Spleen (tissue), 11 donors: ENCODE data around the gene VMP1. TPM values are rescaled to one million over a fixed set of nuclear protein-coding genes. Genes with fewer than 3 reads are reported as not detected.

Experiments
- DNase-seq: peaks from one replicate; pipeline ENCODE4 v3.0.0-alpha.2; 2020
- H3K27ac ChIP-seq, 8 donors: fragments of 200-600 bp; sonication (generic) in 7 of 8; 1 replicate in 4 of 8; 2 replicates in 4 of 8; pipeline versions ENCODE4 v1.5.0 to v1.8.0; 2016 to 2021; ENCODE audit warnings: inconsistent platforms in 4 of 8, mild to moderate bottlenecking in 4 of 8, moderate library complexity in 1 of 8
- H3K27me3 ChIP-seq, 7 donors: fragments of 200-600 bp; sonication (generic) in 6 of 7; replicated peaks in 1 of 7; 1 replicate in 4 of 7; 2 replicates in 3 of 7; pipeline versions ENCODE4 v1.5.0 to v1.8.0; 2016 to 2021; ENCODE audit warnings: inconsistent platforms in 3 of 7, mild to moderate bottlenecking in 1 of 7
- H3K36me3 ChIP-seq, 6 donors: fragments of 200-600 bp; sonication (generic) in 5 of 6; 1 replicate in 4 of 6; 2 replicates in 2 of 6; pipeline versions ENCODE4 v1.5.0 to v1.8.0; 2016 to 2021; ENCODE audit warnings: inconsistent platforms in 2 of 6
- H3K4me1 ChIP-seq, 6 donors: fragments of 200-600 bp; sonication (generic) in 5 of 6; 1 replicate in 3 of 6; 2 replicates in 3 of 6; pipeline versions ENCODE4 v1.5.0 to v1.8.0; 2016 to 2021; ENCODE audit warnings: inconsistent platforms in 3 of 6
- H3K4me3 ChIP-seq, 8 donors: fragments of 200-600 bp; sonication (generic) in 7 of 8; 1 replicate in 4 of 8; 2 replicates in 4 of 8; pipeline versions ENCODE4 v1.5.0 to v1.8.0; 2016 to 2021; ENCODE audit warnings: inconsistent platforms in 4 of 8, mild to moderate bottlenecking in 4 of 8, moderate library complexity in 2 of 8
- H3K9me3 ChIP-seq, 8 donors: fragments of 200-600 bp; sonication (generic) in 7 of 8; 1 replicate in 4 of 8; 2 replicates in 4 of 8; pipeline versions ENCODE4 v1.5.0 to v1.8.0; 2016 to 2021; ENCODE audit warnings: inconsistent platforms in 4 of 8
- CTCF ChIP-seq, 11 experiments: fragments of 200-600 bp in 7 of 11; fragments of 450-650 bp in 4 of 11; sonication (generic) in 4 of 11; IDR thresholded peaks in 8 of 11; conservative IDR thresholded peaks in 3 of 11; 1 replicate in 7 of 11; 2 replicates in 4 of 11; pipeline versions ENCODE4 v1.4.0 to v1.8.0; 2016 to 2021; ENCODE audit warnings: antibody characterized with exemption in 11 of 11, inconsistent platforms in 4 of 11, mild to moderate bottlenecking in 1 of 11
- POLR2A ChIP-seq, 3 donors: fragments of 450-650 bp; IDR thresholded peaks; one replicate each; pipeline ENCODE4 v1.5.1; 2017; ENCODE audit warnings: antibody characterized with exemption in 3 of 3, mild to moderate bottlenecking in 1 of 3
- POLR2AphosphoS5 ChIP-seq, 3 donors: sonication (generic); formaldehyde crosslinking; IDR thresholded peaks; one replicate each; pipeline ENCODE4 v1.5.1; 2017; ENCODE audit warnings: antibody characterized with exemption in 3 of 3
- WGBS, 5 donors: extraction: QIAGEN DNeasy Blood & Tissue Kit in 3 of 5; methylation state at CpG; one replicate each; pipeline versions ENCODE4 v1.1.5 to v1.1.7; 2013 to 2018; 5-methylcytosine and 5-hydroxymethylcytosine counted together
- intact Hi-C: fragments of 100-400 bp; cut with DNase I; formaldehyde crosslinking; loops from one replicate; pipeline ENCODE4 v1.15.0; 2023; ENCODE audit warnings: low total_unique reads
- polyA plus RNA-seq, 3 donors: library from polyadenylated mRNA; stranded (reverse); fragments of 200-250 nt; gene quantifications; one replicate each; pipeline ENCODE4 v1.2.1, GENCODE V29; 2013
- total RNA-seq, 7 donors: library from RNA; depleted of rRNA in 3 of 7; stranded (reverse); fragments of >200 nt in 3 of 7; fragmentation: NEBNext Ultra II Directional in 4 of 7; extraction: Animal tissue kit (Norgen Biotek cat#: 25700) in 4 of 7; gene quantifications; one replicate each; pipeline versions ENCODE4 v1.1.0 to v1.2.1, GENCODE V29; 2016 to 2021
- donor health status: healthy with polysubstance abuse.
- donor health status: DM: no; HTN: no; CAD: no; lungs with moderate emphysema.
- donor health status: DM: no; HTN: no; CAD: no.
- donor health status: Bipolar disorder and iron deficiency.
- donor health status: healthy.
- donor health status: DM: no; HTN: no; CAD: no.
- donor health status: DM: yes; HTN: yes; CAD: no.

VMP1 gene
- total and polyA plus RNA-seq, 10 donors, result 53.2 to 649 (median 304) TPM

GRCh38 chr17:59856859-59857794 lies 149.7 kb downstream of the VMP1 start:
- H3K36me3 ChIP-seq, result peaks cover 0 to 25% (median 9%) of the 10 kb centered on the region in 6 donors
- 87 to 96% (median 96%) methylated on average over 3 of the region's 3 CpGs for WGBS, 5 donors
- peaks cover 0 to 49% (median 12%) of the 10 kb centered on the region in 6 donors for H3K4me1 ChIP-seq
- intact Hi-C loops, result no loop called here
- H3K27me3 ChIP-seq, result no peaks in the 10 kb centered on the region
- no peak for DNase-seq
- peak overlapping the region in 4 of 8 donors; percentile 48 to 92 (median 77) for H3K27ac ChIP-seq
- H3K9me3 ChIP-seq, result no peaks in the 10 kb centered on the region
- H3K4me3 ChIP-seq, result no peak overlapping the region
- no peak for TF ChIP-seq POLR2AphosphoS5 (IDR thresholded peaks at IDR 0.05)
- no peak for TF ChIP-seq CTCF (IDR thresholded peaks at IDR 0.05 in 8 of 11, conservative IDR thresholded peaks at IDR 0.05 in 3 of 11)
- TF ChIP-seq POLR2A (IDR thresholded peaks at IDR 0.05), result no peak

GRCh38 chr17:59858167-59858816 lies 150.8 kb downstream of the VMP1 start:
- no peak for DNase-seq
- H3K27ac ChIP-seq, result peak overlapping the region in 1 of 8 donors; percentile 9
- WGBS, 5 donors, result 91 to 95% (median 92%) methylated on average over 5 of the region's 5 CpGs
- intact Hi-C loops, result no loop called here
- TF ChIP-seq POLR2AphosphoS5 (IDR thresholded peaks at IDR 0.05) (no peak), POLR2A (IDR thresholded peaks at IDR 0.05) (no peak), CTCF (IDR thresholded peaks at IDR 0.05 in 8 of 11, conservative IDR thresholded peaks at IDR 0.05 in 3 of 11) (no peak)
- no peak overlapping the region for H3K4me3 ChIP-seq
- H3K4me1 ChIP-seq, result peaks cover 0 to 38% (median 7%) of the 10 kb centered on the region in 6 donors
- H3K36me3 ChIP-seq, result peaks cover 0 to 35% (median 18%) of the 10 kb centered on the region in 6 donors
- no peaks in the 10 kb centered on the region for H3K9me3 ChIP-seq
- no peaks in the 10 kb centered on the region for H3K27me3 ChIP-seq

GRCh38 chr17:59858932-59859331 lies 151.5 kb downstream of the VMP1 start:
- no peak for TF ChIP-seq POLR2AphosphoS5 (IDR thresholded peaks at IDR 0.05)
- no peak for TF ChIP-seq POLR2A (IDR thresholded peaks at IDR 0.05)
- no peak for TF ChIP-seq CTCF (IDR thresholded peaks at IDR 0.05 in 8 of 11, conservative IDR thresholded peaks at IDR 0.05 in 3 of 11)
- no peak for DNase-seq
- intact Hi-C loops, result no loop called here
- 66 to 81% (median 75%) methylated on average over 3 of the region's 3 CpGs for WGBS, 5 donors
- no peaks in the 10 kb centered on the region for H3K27me3 ChIP-seq
- no peak overlapping the region for H3K4me3 ChIP-seq
- H3K27ac ChIP-seq, result peak overlapping the region in 2 of 8 donors; percentile 3 to 9
- peaks cover 0 to 31% (median 1%) of the 10 kb centered on the region in 6 donors for H3K4me1 ChIP-seq
- H3K36me3 ChIP-seq, result peaks cover 0 to 42% (median 21%) of the 10 kb centered on the region in 6 donors
- H3K9me3 ChIP-seq, result no peaks in the 10 kb centered on the region
